ENCODE results near the gene GJA1.

GJA1 gene

GRCh38 chr6:121403964-121404363 is 31.5 kb upstream of the GJA1 start:
- no peak overlapping the region for H3K27ac ChIP-seq
- no peak for TF ChIP-seq ZFX (IDR thresholded peaks at IDR 0.05; ENCODE audit: borderline replicate concordance)
- TF ChIP-seq CTCF (IDR thresholded peaks at IDR 0.05) = no peak

- TF ChIP-seq CTCF (IDR thresholded peaks at IDR 0.05) (no peak), ZFX (IDR thresholded peaks at IDR 0.05; ENCODE audit: borderline replicate concordance) (no peak)
- no peak overlapping the region for H3K27ac ChIP-seq
Observed at GRCh38 chr6:121405306-121405705, 30.1 kb upstream of the GJA1 start.

- no peak for TF ChIP-seq CTCF (IDR thresholded peaks at IDR 0.05)
- no peak overlapping the region for H3K27ac ChIP-seq
Observed at GRCh38 chr6:121408321-121408720, 27.1 kb upstream of the GJA1 start.

DNA sequence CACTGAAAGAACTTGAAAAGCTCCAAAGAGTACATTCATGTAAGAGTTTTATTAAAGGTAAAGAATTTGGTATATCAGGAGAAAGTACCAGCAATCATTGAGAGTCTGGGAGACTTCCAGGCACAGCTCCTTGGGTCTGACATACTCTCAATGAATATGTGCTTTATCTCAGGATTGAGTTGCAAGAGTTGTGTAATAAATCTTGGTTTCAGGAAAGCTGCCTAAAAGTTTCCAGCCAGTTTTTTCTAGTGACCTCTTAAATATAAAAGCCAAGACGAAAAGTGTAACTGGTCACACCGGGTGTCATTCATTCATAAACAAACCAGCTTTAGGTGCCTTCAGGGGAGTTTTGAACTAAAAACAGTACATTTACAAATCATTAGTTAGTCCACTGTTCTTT is 21.6 kb upstream of the GJA1 start:
- TF ChIP-seq ZFX (IDR thresholded peaks at IDR 0.05; ENCODE audit: borderline replicate concordance) = no peak
- H3K27ac ChIP-seq = no peak overlapping the region

GRCh38 chr6:121418346-121418745 is 17.1 kb upstream of the GJA1 start:
- H3K27ac ChIP-seq = no peak overlapping the region
- TF ChIP-seq CTCF (IDR thresholded peaks at IDR 0.05) = no peak
- no peak for TF ChIP-seq ZFX (IDR thresholded peaks at IDR 0.05; ENCODE audit: borderline replicate concordance)

GRCh38 chr6:121426686-121427085 is 8.8 kb upstream of the GJA1 start:
- TF ChIP-seq CTCF (IDR thresholded peaks at IDR 0.05) (no peak), ZFX (IDR thresholded peaks at IDR 0.05; ENCODE audit: borderline replicate concordance) (no peak)
- peak overlapping the region; percentile 7; the same call in 1 of the 2 replicates for H3K27ac ChIP-seq

- H3K27ac ChIP-seq = peak overlapping the region; percentile 76
- TF ChIP-seq ZFX (IDR thresholded peaks at IDR 0.05; ENCODE audit: borderline replicate concordance) (no peak), CTCF (IDR thresholded peaks at IDR 0.05) (no peak)
Observed at GRCh38 chr6:121428872-121429756, 6.3 kb upstream of the GJA1 start.
